Smooth muscle cell of bladder (primary cell): Measurements from ENCODE around the gene SEMA6B. TPM values are rescaled to one million over a fixed set of nuclear protein-coding genes. Genes with fewer than 3 reads are reported as not detected.

Source experiments
- total RNA-seq: library from RNA; depleted of rRNA; stranded (reverse); fragments of >200 nt; gene quantifications from 2 replicates; pipeline ENCODE4 v1.2.3, GENCODE V29; 2014

Gene SEMA6B
- total RNA-seq = 0.14 and 0.37 TPM in 2 replicates

GRCh38 chr19:4559569-4559968 is at the start of gene SEMA6B:
Gene SEMA6B, minus strand, starts transcription at chr19:4559684. Its CDS starts 1,227 bp downstream, at chr19:4558457.

GRCh38 chr19:4539693-4540581 is 19.5 kb downstream of the SEMA6B start, which contains the start of gene LRG1:
Gene LRG1, minus strand, starts transcription at chr19:4540036. Its CDS starts 23 bp downstream, at chr19:4540013.

GRCh38 chr19:4534836-4535658 is 24.4 kb downstream of the SEMA6B start, which contains the start of gene PLIN5:
Gene PLIN5, minus strand, starts transcription at chr19:4535224. Its CDS starts 1,150 bp downstream, at chr19:4534074.

GRCh38 chr19:4518345-4519171 is 40.9 kb downstream of the SEMA6B start, which contains the start of gene PLIN4:
Gene PLIN4, minus strand, starts transcription at chr19:4518486. Its CDS starts 214 bp downstream, at chr19:4518272.

Other genes with a start within 250 kb of the SEMA6B start
- 4.3 and 5.2 TPM in 2 replicates for gene STAP2, start 220.9 kb downstream of the SEMA6B start, total RNA-seq
- 5.8 and 7.5 TPM in 2 replicates for gene MPND, start 216.1 kb downstream of the SEMA6B start, total RNA-seq
- gene SH3GL1, start 159.1 kb downstream of the SEMA6B start, total RNA-seq = 21.6 and 25.7 TPM in 2 replicates
- gene CHAF1A, start 157.0 kb downstream of the SEMA6B start, total RNA-seq = 3.4 and 4.3 TPM in 2 replicates
- 132 and 136 TPM in 2 replicates for gene UBXN6, start 101.9 kb downstream of the SEMA6B start, total RNA-seq
- gene HDGFL2, start 87.4 kb downstream of the SEMA6B start, total RNA-seq = 61.4 and 61.9 TPM in 2 replicates
- 0.14 and 1.3 TPM in 2 replicates for gene PLIN4, start 41.2 kb downstream of the SEMA6B start, total RNA-seq
- not detected in 2 replicates for gene PLIN5, start 24.5 kb downstream of the SEMA6B start, total RNA-seq
- gene LRG1, start 19.6 kb downstream of the SEMA6B start, total RNA-seq = not detected in 2 replicates
- gene TNFAIP8L1, start 79.8 kb upstream of the SEMA6B start, total RNA-seq = 0.85 and 1.2 TPM in 2 replicates
- 353 and 419 TPM in 2 replicates for gene MYDGF, start 110.7 kb upstream of the SEMA6B start, total RNA-seq
- 18.8 and 23.5 TPM in 2 replicates for gene DPP9, start 164.2 kb upstream of the SEMA6B start, total RNA-seq
- gene FEM1A, start 232.1 kb upstream of the SEMA6B start, total RNA-seq = 9.0 and 11.8 TPM in 2 replicates